HG03159 (cell line): ENCODE measurements around the gene ZNF672.
"Not testable (repeated sequence)": the region's sequence is repeated elsewhere in the genome, so short reads cannot be mapped to it uniquely, and the experiment has no call there.

Experiments used
- ATAC-seq: cut with Tn5 transposase; IDR thresholded peaks from one replicate; pipeline ENCODE4 v1.9.1; 2021; ENCODE audit warnings: mild to moderate bottlenecking, moderate library complexity; ENCODE audit not compliant: unreplicated experiment

The ZNF672 gene

DNA sequence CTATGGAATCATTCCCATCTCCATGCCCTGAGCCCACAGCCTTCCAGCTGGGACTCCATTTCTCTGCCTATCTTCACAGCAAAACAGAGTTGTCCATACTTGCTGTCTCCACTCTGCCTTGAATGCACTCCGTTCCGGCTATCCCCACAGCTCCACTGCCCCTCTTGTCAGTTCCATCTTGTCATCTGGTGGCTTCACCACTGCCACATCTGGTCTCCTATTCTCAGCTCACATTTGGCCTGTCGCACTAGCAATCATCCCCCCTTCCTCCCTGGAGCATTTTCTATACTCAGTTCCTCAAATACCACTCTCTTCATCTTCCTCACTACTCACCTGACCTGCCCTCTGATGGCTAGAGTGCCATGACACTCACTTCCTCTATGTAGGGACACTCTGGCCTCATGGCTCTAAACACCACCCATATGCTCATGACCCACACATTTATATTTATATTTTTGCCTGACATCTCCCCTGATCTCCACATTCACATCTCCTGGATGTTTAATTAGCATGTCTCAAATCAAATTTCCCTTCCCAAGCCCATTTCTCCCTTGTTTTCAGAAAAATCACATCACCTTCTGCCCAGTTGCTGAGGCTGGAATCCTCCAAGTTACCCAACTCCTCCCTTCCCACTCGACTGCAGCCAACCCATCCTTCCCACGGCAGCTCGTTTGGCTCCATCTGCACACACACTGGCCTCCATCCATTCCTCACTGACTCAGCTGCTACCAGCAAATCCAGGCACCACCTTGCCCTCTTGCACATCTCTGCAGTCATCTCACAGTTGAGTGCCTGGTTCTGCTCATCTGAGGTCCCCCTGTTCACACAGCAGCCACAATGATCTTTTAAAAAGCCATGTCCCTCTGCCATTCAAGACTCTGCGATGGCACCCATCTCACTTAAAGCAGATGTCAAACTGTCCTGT lies 14.7 kb downstream of the ZNF672 start:
- ATAC-seq, result no peak

DNA sequence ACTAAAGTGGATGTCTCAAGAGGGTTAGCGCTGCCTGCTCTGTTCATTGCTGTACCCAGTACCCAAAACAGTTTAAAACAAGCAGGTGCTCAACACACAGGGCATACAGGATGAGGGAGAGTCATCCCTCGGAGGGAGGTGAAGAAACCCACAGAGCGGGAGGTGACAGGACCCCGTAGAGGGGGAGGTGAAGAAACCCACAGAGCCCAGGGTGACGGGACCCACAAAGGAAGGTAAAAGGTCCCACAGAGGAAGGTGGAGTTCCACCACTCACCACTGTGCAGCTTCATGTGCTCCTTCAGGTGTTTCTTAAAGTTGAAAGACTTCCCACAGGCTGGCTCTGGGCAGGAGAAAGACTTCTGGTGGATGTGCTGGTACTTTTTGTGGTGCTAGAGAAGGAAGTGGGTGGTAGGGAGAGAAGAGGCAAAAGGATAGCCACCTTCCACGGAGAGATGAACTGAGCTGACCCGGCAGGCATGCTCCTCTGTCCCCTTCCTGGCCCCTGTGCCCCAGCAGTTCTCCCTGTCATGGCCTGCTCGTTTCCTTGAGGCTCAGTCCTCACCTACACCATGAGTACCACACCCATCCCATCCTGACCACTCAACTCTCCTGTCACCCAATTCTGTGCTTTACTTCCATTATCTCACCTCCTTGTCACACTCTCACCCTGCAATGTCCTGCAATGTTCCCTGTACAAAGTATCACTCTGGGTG lies 15.8 kb downstream of the ZNF672 start:
- ATAC-seq, result no peak

DNA sequence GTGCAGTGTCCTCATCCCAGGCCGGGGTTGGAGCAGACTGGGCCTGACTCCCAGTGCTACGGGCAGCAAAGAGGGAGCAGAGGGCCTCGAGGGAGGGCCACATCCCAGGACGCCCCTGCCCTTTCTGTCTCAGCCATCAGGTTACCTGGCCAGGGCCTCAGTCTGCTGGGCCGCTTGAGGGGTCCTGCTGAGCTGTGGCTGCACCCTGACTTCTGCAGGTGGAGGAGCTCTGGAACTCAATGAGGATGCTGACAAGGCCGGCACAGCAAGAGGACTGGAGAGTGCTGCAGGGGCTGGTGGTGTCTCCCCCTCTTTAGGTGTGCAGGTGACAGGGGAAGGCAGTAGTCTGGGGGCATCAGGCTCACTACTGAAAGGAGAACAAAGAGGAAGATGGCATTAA lies 17.6 kb downstream of the ZNF672 start:
- ATAC-seq, result no peak

DNA sequence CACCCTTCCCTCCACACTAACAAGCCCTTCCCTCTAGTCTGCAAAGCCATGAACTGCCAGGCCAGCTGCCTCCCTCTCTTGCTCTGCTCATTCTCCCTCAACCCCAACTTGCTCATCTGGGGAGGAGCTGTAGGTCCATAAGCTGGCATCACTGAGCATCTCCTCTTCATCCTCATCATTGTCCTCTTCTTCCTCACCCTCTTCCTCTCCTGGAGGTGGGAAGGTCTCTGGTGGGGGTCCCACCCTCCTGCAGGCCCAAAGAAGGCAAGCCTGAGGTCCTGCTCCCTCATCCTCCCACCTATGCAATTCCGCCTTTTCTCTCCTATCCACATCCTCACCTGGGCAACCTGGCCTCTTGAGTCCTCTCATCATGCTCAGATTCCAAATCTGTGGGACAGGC lies 18.2 kb downstream of the ZNF672 start:
- ATAC-seq, result no peak

DNA sequence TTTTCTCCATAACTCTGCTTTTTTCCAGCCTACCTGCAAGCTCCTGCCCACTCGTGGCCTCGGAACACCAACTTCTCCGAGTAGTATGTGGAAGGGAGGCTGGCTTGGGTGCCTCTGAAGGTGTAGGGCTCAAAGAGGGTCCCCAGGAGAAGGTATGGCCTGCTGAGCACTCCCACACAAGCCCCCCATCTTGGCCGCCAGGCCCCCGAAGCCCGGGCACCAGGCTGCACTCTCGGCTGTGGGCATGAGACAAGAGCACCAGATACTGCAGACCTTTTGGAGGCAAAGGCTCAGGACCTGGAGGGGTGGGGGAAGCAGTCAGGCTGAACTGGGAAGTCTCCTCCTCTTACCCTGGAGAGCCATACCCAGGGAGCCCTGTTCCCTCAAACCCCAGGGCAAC lies 19.2 kb downstream of the ZNF672 start:
- no peak for ATAC-seq

DNA sequence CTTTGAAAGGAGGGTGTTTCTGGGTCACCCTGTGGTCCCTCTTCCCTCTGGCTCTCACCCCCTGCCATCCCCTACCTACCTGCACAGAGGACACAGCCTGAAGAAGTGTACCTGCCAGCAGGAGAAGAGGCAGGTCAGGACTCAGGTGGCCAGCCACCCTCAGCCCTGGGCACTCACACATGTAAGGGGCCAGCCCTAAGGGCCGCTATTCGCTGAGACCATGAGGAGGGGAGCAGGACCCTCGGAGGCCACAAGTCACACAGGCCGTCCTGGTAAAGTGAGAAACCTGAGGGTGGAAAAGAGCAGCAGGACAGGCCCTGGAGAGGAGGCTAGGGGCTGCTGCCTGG lies 19.7 kb downstream of the ZNF672 start:
- ATAC-seq, result no peak

DNA sequence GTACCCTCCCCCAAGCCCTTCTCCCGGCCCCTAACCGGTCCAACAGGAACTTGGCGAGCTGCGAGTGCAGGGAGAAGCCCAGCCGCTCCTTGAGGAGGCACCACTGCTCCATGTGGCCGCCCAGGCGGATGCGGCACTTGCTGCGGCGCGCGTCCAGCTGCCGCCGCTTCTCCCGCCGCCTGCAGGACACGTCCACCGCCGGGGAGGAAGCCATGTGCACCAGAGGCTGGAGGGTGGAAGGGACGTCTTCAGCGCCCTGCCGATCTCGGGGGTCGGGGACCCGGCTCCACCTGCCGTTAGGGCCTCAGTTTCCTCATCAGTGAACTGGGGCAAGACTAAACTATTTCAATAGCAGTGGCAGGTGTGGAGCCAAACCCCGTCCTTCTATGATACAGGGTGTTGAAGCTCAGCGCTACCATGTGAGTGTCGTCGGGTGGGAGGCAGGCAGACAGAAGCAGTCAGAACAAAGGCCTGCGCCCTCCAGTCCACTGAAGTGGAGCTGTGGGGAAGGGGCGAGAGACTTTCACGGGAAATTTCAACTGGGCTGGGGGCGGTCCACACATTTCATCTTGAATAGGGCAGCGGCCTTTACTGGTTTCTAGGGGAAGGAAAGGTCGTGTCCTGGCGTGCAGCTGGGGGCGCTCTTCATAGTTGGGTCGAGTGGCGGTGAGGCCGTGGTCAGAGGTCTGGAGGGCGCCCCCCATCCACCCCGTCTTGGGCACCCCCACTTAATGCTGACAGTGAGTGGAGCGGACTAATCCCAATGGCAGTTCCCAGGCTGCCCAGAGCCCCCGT lies 20.3 kb downstream of the ZNF672 start:
- ATAC-seq, result peak; percentile 47

DNA sequence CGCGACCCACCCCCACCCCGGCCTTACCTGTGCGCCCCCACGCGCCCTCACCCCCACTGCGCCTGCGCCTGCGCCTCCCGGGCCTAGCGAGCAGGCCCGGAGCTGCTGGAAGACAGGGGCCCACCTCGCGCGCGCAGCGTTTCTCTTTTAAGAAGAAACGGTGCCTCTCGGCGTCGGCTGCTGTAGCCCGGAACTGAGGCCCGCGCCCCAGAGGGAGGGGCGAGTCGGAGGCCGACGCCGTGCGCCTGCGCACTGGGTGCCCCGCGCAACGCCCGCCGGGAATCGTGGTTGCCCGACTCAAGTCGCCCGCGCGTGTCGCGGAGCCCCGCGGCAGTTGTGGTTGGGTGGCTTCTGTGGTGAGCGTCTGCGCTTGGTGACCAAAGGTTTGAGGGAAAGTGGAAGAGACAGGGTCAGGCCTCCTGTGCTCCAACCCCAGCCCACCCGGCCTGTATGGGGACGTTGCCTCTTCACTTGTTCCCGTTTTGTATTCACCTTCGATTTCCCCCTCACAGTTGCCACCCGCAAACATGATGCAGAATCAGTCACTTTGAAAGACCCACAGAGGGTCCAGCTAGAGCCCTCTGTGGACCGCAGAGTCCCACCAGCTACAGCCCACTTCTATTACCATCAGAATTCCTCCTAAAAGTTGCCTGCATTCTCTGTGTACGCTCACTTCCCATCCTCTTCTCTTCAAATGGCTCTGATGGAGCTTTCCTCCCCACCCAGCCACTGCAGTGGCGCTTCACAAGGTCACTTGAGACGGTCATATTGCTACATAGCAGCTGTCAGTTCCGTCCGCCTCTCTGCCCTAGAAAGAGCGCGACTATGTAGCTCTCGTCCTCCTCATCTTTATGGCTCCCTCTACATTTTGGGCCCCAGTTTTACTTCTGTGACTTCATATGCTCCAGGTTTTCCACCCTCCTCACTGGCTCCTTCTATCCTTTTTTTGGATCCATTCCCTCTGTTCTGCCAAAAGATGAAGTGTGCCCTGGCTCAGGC lies 21.2 kb downstream of the ZNF672 start, which contains the start of gene ZNF692:
Gene ZNF692, minus strand, starts transcription at position 195 of the 999 bp plus-strand sequence. CDS start 776 bp downstream, outside the sequence.
- ATAC-seq, result peak; percentile 77

DNA sequence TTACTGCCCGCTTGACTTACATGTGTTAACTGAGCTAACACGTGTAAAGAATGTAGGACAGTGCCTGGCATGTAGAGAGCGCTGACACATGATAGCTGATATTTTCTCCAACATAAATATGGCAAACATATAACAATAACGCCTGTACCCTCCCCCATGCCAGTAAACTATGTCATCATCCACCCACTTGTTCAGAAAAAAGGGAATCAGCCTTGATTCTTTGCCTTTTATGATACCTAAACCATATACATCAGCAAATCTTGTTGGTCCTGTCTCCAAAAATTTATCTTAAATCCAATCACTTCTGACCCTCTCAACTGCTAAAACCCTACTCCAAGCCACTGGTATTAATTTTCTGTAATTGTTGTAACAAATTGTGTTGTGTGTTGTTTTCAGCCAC lies 22.0 kb downstream of the ZNF672 start:
- ATAC-seq, result no peak

DNA sequence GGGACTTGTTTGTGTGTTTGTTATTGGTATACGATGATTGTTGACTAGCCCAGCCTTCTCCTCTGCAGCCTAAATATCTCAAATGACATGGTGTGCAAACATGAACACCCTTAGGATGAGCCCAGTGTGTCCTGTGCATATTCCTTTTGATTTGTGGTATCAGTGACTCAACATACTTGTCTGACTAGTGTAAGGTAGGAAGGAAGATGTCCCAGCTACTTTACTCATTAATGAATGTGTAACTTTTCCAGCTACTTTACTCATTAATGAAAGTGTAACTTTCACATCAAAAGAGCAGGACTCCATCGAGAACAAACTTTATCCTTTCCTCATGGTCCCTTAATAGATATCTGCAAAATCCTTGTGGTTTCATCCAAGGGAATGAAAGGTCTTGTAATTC lies 23.6 kb downstream of the ZNF672 start:
- ATAC-seq, result no peak

DNA sequence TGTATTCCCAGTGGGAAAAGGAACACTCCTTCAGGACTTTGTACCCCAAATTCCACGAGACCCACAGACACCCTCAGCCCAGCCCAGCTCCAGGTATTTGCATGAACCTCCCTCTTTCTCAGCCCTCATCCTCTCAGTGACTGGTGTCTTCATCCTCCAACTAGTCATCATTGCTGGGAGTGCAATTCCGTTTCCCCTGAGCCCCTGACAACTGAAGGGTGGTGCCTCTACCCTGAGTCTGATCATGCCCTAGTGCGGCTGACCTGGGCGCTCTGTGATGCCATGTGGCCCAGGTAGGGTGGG lies 24.6 kb downstream of the ZNF672 start:
- peak; percentile 5 for ATAC-seq

DNA sequence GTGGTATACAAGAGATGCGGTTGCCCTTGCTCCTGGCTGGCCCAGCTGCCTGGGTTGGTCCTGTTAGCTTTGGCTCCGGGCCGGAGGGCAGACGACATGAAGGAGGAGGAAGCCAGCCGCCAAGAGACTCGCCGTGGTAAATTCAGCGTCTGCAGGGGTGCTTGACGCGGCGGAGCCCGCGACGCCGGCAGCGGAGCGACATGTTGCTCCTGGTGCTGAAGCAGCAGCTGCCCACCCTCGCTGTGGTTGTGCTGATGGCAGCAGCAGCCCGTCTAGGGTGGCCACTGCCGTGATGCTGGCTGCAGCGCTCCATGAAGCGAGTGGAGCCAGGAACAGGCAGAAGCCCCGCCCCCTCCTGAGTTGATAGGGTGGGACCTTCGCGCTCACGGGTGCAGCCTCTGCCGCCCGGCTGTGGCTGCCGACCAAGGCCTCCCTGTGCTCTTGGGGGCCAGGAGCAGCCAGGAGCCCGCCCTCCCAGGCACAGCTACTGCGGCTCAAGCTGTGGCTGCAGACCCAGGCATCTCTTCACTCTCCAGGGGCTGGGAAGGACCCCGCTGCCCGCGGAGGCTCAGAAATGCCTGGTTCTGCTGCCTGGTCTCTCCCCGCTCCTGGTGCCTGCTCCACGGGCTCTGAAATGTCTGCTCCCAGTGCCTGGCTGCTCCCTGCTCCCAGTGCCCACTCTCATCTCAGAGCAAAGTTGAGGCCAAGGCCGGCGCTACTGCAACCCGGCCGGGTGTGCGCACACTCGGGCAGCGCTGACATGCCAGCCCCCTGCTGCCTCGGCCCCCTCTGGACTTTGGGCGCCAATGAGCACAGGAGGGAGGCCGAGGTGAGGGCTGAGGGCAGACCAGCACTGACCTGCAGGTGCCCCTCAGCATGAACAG lies 25.2 kb downstream of the ZNF672 start:
- peak; percentile 50 for ATAC-seq

DNA sequence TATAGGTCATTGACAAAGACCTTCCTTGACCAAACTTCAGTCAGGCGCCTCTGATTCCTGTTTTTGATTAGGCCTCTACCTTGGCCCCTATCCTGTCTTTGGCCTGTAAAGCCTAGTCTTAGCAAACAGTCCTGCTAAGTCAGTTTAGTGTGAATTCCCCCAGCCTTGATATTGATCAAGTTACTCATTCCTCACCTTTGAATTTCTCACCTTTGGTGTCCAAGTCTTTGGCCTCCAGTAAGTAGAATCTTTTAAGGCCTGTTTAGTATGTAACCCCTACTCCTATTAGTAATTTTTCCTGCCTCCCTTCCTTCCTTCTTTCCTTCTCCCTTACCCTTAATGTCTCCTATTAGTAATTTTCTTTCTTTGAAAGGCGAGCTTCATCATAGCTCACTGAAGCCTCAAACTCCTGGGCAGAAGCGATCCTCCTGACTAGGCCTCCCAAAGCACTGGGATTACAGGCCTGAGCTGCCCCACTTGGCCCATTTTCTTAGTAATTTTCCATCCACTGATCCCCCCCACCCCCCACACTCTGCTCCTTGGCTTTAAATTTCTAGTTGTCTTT lies 33.9 kb downstream of the ZNF672 start:
- ATAC-seq, result no peak

DNA sequence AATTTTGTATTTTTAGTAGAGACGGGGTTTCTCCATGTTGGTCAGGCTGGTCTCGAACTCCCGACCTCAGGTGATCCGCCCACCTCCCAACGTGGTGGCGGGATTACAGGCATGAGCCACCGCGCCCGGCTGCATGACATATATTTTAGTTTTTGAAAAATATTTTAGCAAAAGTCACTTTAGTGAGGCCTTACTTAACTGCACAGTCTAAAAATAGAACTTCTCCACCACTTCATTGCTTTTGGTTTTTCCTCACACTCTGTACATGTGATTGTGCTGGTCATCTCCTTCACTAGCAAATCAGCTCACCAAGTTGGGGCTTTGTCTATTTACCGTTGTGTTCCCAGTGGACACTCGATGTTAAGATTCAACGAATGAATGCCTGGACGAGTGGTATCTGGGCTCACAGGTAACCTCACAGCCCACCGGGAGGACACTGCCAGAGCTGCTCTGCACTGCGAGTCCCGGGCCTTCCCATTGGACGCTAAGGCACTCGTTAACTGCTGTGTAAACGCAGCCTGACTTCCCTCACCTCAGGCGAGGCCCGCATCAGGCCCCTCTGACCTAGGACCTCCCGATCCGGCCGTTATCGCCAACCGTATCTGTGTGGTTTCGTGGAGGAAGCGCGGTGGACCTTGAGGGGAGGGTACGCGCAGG lies 34.9 kb downstream of the ZNF672 start:
- ATAC-seq, result peak; percentile 44

DNA sequence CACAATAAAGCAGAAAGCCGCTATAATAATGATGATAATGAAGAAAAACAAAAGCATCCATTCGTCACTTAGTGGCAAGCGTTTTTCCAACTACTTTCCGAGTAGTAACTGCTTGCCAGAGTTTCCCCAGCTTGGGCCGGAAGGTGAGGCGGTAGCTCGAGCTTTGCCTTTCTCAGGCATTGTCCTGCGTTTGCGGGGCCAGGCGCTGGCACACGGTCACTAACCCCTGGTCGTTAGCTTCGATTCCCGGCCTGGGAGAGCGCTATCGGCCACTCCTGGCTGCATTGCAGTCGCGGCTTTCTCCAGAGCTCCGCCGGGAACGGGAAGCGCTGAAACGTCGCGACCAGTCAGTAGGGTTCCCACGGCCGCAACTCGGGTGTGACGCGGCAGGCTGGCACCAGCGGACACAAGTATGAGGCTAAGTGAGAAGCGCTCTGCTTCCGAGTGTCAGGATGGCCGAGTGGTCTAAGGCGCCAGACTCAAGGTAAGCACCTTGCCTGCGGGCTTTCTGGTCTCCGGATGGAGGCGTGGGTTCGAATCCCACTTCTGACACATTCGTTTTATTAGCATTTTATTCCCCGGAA lies 35.5 kb downstream of the ZNF672 start:
- peak; percentile 76 for ATAC-seq

DNA sequence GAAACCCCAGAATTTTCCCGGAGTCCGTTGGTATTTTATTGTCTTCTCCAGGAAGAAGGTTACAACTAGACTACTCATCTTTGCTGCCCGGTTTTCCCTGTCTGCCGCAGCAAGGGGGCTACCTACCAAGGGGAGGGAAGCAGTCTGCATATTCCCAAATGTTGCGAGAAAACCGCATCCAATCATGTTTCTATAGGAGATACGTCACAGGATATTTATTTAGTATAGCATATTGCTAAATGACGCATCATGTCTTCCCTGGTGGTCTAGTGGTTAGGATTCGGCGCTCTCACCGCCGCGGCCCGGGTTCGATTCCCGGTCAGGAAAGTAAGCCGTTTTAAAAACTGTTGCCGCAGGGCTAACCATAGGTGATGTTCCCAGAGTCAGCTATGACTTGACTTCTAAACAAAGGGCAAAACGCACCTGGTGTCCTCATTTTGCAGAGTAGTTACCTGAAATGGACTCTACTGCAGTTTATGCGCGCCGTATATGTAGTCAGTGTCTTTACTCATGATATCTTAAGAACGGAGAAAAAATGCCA lies 36.0 kb downstream of the ZNF672 start:
- peak; percentile 63 for ATAC-seq

DNA sequence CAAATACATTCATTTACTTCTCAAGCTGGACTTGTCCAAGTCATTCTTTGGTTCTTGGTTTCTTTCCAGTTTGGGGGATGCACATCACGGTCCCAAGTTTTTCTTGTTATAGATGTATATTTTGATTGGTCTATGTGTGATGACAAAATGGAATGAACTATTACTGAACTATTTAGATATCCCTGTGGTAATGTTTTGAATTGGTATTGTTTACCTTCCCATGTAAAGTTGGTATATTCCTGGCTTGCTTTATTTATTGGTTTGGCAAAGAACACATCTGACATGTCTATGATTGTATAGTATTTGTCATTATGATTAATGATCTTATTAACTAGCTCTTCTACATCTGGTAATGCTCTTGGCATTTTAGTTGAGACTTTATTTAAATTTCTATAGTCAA lies 43.2 kb downstream of the ZNF672 start:
- ATAC-seq, result no peak

DNA sequence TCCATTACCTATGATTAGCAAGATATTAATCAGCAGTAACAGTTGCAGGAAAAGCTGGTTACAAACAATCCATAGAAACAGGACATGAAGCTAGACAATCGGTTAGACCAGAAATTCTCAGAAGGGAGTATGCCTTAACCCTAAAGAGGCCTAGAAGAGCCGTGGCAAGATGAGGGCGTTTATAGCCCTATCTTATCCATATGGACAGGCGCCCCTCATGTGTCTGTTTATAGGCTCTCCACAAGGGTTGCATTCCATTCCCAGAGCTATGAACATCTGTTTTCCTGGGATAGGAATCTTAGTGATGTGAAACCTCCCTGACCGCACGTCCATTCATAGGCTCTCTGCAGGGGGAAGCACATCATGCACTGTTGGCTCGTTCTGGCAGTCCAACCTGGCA lies 44.4 kb downstream of the ZNF672 start:
- ATAC-seq, result not testable (repeated sequence)
